Effector memory CD8-positive, alpha-beta T cell (primary cell): ENCODE measurements around the gene SLC38A3.
A peak's percentile ranks its signal among the peaks of the same experiment; 100 is the strongest.

Source experiments
- ATAC-seq: fragments of 150-1000 bp; cut with Tn5 transposase; replicated peaks from 2 replicates; pipeline ENCODE4 v1.10.0; 2021; ENCODE audit warnings: mild to moderate bottlenecking, moderate library complexity
- DNase-seq, 3 experiments: peaks; one replicate each; pipeline ENCODE4 v3.0.0; 2021
- H3K27ac Mint-ChIP-seq, 2 donors: one replicate each; pipeline ENCODE4 v1.8.0; 2022; ENCODE audit warnings: mild to moderate bottlenecking in 2 of 2, mixed read lengths in 2 of 2, moderate library complexity in 2 of 2
- H3K27me3 Mint-ChIP-seq, 2 donors: one replicate each; pipeline ENCODE4 v1.8.0; 2022; ENCODE audit warnings: mixed read lengths in 2 of 2
- H3K36me3 Mint-ChIP-seq: one replicate; pipeline ENCODE4 v1.8.0; 2022; ENCODE audit warnings: mild to moderate bottlenecking, moderate library complexity, mixed read lengths; ENCODE audit not compliant: insufficient read depth
- H3K4me1 Mint-ChIP-seq, 2 donors: one replicate each; pipeline ENCODE4 v1.8.0; 2022; ENCODE audit warnings: low read depth in 2 of 2, mixed read lengths in 2 of 2
- H3K4me3 Mint-ChIP-seq, 2 donors: one replicate each; pipeline ENCODE4 v1.8.0; 2022; ENCODE audit warnings: mild to moderate bottlenecking in 2 of 2, mixed read lengths in 2 of 2, moderate library complexity in 2 of 2
- H3K9me3 Mint-ChIP-seq, 2 donors: one replicate each; pipeline ENCODE4 v1.8.0; 2022; ENCODE audit warnings: mixed read lengths in 2 of 2
- total RNA-seq, 9 experiments: gene quantifications; one replicate each; lab custom pipeline; 2026; lab: John Stamatoyannopoulos, UW

Gene SLC38A3
- total RNA-seq = 0 to 1.3 (median 0.10) reads per million in 9 experiments

GRCh38 chr3:50204804-50205412 lies at the start of gene SLC38A3:
Gene SLC38A3, plus strand, starts transcription at chr3:50205271. Its CDS starts 8,929 bp downstream, at chr3:50214200.
- H3K4me3 Mint-ChIP-seq = peak within 1 kb of the TSS; percentile 37 to 49
- peaks cover 55 to 73% of the 10 kb centered on the region in 2 donors for H3K27me3 Mint-ChIP-seq
- peaks cover 0 to 2% of the 10 kb centered on the region in 2 donors for H3K4me1 Mint-ChIP-seq
- H3K9me3 Mint-ChIP-seq = no peaks in the 10 kb centered on the region
- H3K36me3 Mint-ChIP-seq = peaks cover 4% of the 10 kb centered on the region
- ATAC-seq = peak; percentile 48
- DNase-seq = no peak
- no peak within 1 kb of the TSS for H3K27ac Mint-ChIP-seq

GRCh38 chr3:50155491-50155878 lies 49.6 kb upstream of the SLC38A3 start:
- H3K27ac Mint-ChIP-seq = no peak overlapping the region

GRCh38 chr3:50155891-50156290 lies 49.2 kb upstream of the SLC38A3 start:
- H3K27me3 Mint-ChIP-seq = peaks cover 35 to 62% of the 10 kb centered on the region in 2 donors
- no peak overlapping the region for H3K27ac Mint-ChIP-seq
- peaks cover 12 to 14% of the 10 kb centered on the region in 2 donors for H3K4me1 Mint-ChIP-seq
- H3K9me3 Mint-ChIP-seq = no peaks in the 10 kb centered on the region
- DNase-seq (no peak), ATAC-seq (no peak)
- peak overlapping the region; percentile 68 to 81 for H3K4me3 Mint-ChIP-seq
- no peaks in the 10 kb centered on the region for H3K36me3 Mint-ChIP-seq

More at GRCh38 chr3:50155491-50155878, 49.6 kb upstream of the SLC38A3 start:
- ATAC-seq = no peak
- peaks cover 35 to 66% of the 10 kb centered on the region in 2 donors for H3K27me3 Mint-ChIP-seq
- no peak for DNase-seq
- no peaks in the 10 kb centered on the region for H3K9me3 Mint-ChIP-seq
- no peaks in the 10 kb centered on the region for H3K36me3 Mint-ChIP-seq
- peak overlapping the region; percentile 68 to 81 for H3K4me3 Mint-ChIP-seq
- peaks cover 12 to 14% of the 10 kb centered on the region in 2 donors for H3K4me1 Mint-ChIP-seq

GRCh38 chr3:50156549-50157493 lies 48.2 kb upstream of the SLC38A3 start:
- Mint-ChIP-seq H3K4me1 (peaks cover 12 to 14% of the 10 kb centered on the region in 2 donors), H3K9me3 (no peaks in the 10 kb centered on the region), H3K36me3 (no peaks in the 10 kb centered on the region), H3K27me3 (peaks cover 35 to 60% of the 10 kb centered on the region in 2 donors), H3K4me3 (peak overlapping the region; percentile 47 to 68), H3K27ac (no peak overlapping the region)
- ATAC-seq (no peak), DNase-seq (no peak)

- peaks cover 12 to 14% of the 10 kb centered on the region in 2 donors for H3K4me1 Mint-ChIP-seq
- no peak overlapping the region for H3K27ac Mint-ChIP-seq
- H3K9me3 Mint-ChIP-seq = no peaks in the 10 kb centered on the region
- no peak overlapping the region for H3K4me3 Mint-ChIP-seq
- ATAC-seq = no peak
- H3K27me3 Mint-ChIP-seq = peaks cover 34 to 58% of the 10 kb centered on the region in 2 donors
- DNase-seq = no peak
- no peaks in the 10 kb centered on the region for H3K36me3 Mint-ChIP-seq
These were observed 47.1 kb upstream of the SLC38A3 start for GRCh38 chr3:50157827-50158529.

- DNase-seq = no peak
- Mint-ChIP-seq H3K9me3 (no peaks in the 10 kb centered on the region), H3K36me3 (no peaks in the 10 kb centered on the region), H3K4me3 (no peak overlapping the region), H3K27me3 (peaks cover 27 to 51% of the 10 kb centered on the region in 2 donors), H3K4me1 (peaks cover 11 to 14% of the 10 kb centered on the region in 2 donors), H3K27ac (no peak overlapping the region)
- ATAC-seq = no peak
These were observed 46.4 kb upstream of the SLC38A3 start for GRCh38 chr3:50158530-50159146.

- ATAC-seq = no peak
- Mint-ChIP-seq H3K4me3 (no peak overlapping the region), H3K27me3 (peaks cover 19 to 49% of the 10 kb centered on the region in 2 donors), H3K9me3 (no peaks in the 10 kb centered on the region), H3K4me1 (peaks cover 5 to 7% of the 10 kb centered on the region in 2 donors), H3K27ac (no peak overlapping the region), H3K36me3 (no peaks in the 10 kb centered on the region)
- no peak for DNase-seq
These were observed 44.5 kb upstream of the SLC38A3 start for GRCh38 chr3:50160561-50160983.

GRCh38 chr3:50161320-50161719 lies 43.8 kb upstream of the SLC38A3 start:
- Mint-ChIP-seq H3K4me3 (no peak overlapping the region), H3K4me1 (no peaks in the 10 kb centered on the region), H3K27ac (no peak overlapping the region), H3K27me3 (peaks cover 11 to 41% of the 10 kb centered on the region in 2 donors), H3K36me3 (no peaks in the 10 kb centered on the region), H3K9me3 (no peaks in the 10 kb centered on the region)
- DNase-seq = no peak
- no peak for ATAC-seq

GRCh38 chr3:50162034-50162883 lies 42.8 kb upstream of the SLC38A3 start:
- H3K9me3 Mint-ChIP-seq = no peaks in the 10 kb centered on the region
- ATAC-seq = no peak
- H3K27me3 Mint-ChIP-seq = peaks cover 5 to 32% of the 10 kb centered on the region in 2 donors
- H3K36me3 Mint-ChIP-seq = no peaks in the 10 kb centered on the region
- no peak overlapping the region for H3K4me3 Mint-ChIP-seq
- no peak for DNase-seq
- H3K4me1 Mint-ChIP-seq = no peaks in the 10 kb centered on the region
- no peak overlapping the region for H3K27ac Mint-ChIP-seq

- Mint-ChIP-seq H3K27me3 (peaks cover 0 to 22% of the 10 kb centered on the region in 2 donors), H3K27ac (no peak overlapping the region), H3K36me3 (no peaks in the 10 kb centered on the region), H3K4me3 (no peak overlapping the region), H3K4me1 (no peaks in the 10 kb centered on the region), H3K9me3 (no peaks in the 10 kb centered on the region)
- DNase-seq = no peak
- ATAC-seq = no peak
These were observed 41.3 kb upstream of the SLC38A3 start for GRCh38 chr3:50163572-50164455.

GRCh38 chr3:50164481-50164880 lies 40.6 kb upstream of the SLC38A3 start:
- ATAC-seq = no peak
- Mint-ChIP-seq H3K27me3 (peaks cover 0 to 16% of the 10 kb centered on the region in 2 donors), H3K27ac (peak overlapping the region in 1 of 2 donors; percentile 79), H3K4me3 (no peak overlapping the region), H3K36me3 (no peaks in the 10 kb centered on the region), H3K9me3 (no peaks in the 10 kb centered on the region), H3K4me1 (no peaks in the 10 kb centered on the region)
- no peak for DNase-seq
